Lung (tissue), 13 donors: ENCODE results near the gene KCNC4. TPM values are rescaled to one million over a fixed set of nuclear protein-coding genes. Genes with fewer than 3 reads are reported as not detected.

Experiments used
- ATAC-seq: fragments of 200-7000 bp; cut with Tn5 transposase; one replicate; pipeline ENCODE4 v1.9.1; 2020; ENCODE audit warnings: moderate number of reproducible peaks; ENCODE audit not compliant: insufficient read depth, low FRiP score
- DNase-seq, 3 donors: peaks; one replicate each; pipeline ENCODE4 v3.0.0-alpha.2; 2013 to 2017
- H3K27ac ChIP-seq, 2 donors: one replicate each; pipeline ENCODE4 v1.5.1; 2013; ENCODE audit warnings: mild to moderate bottlenecking in 2 of 2, moderate library complexity in 2 of 2, control low read depth in 1 of 2, inconsistent platforms in 1 of 2, low read depth in 1 of 2, low read length in 1 of 2
- H3K27me3 ChIP-seq, 3 donors: one replicate each; pipeline ENCODE4 v1.5.1; 2013; ENCODE audit warnings: low read length in 2 of 3; ENCODE audit not compliant: control insufficient read depth in 3 of 3, insufficient read depth in 3 of 3
- H3K36me3 ChIP-seq, 4 donors: one replicate each; pipeline ENCODE4 v1.5.1; 2013; ENCODE audit warnings: low read length in 4 of 4, mild to moderate bottlenecking in 1 of 4, moderate library complexity in 1 of 4; ENCODE audit not compliant: control insufficient read depth in 4 of 4, insufficient read depth in 4 of 4
- H3K4me1 ChIP-seq, 5 donors: one replicate each; pipeline ENCODE4 v1.5.1; 2013; ENCODE audit warnings: low read length in 5 of 5, mild to moderate bottlenecking in 2 of 5, moderate library complexity in 1 of 5; ENCODE audit not compliant: control insufficient read depth in 5 of 5, insufficient read depth in 5 of 5
- H3K4me3 ChIP-seq: one replicate; pipeline ENCODE4 v1.5.1; 2013; ENCODE audit warnings: mild to moderate bottlenecking, control low read depth, moderate library complexity
- H3K9ac ChIP-seq, 2 donors: one replicate each; pipeline ENCODE4 v1.5.1; 2013; ENCODE audit warnings: low read length in 2 of 2, control low read depth in 1 of 2; ENCODE audit not compliant: insufficient read depth in 1 of 2
- H3K9me3 ChIP-seq, 4 donors: one replicate each; pipeline ENCODE4 v1.5.1; 2013; ENCODE audit warnings: low read length in 3 of 4, mild to moderate bottlenecking in 1 of 4, moderate library complexity in 1 of 4; ENCODE audit not compliant: control insufficient read depth in 4 of 4, insufficient read depth in 3 of 4
- WGBS, 2 donors: extraction: QIAGEN DNeasy Blood & Tissue Kit; methylation state at CpG; one replicate each; pipeline ENCODE4 v1.1.7; 2013; 5-methylcytosine and 5-hydroxymethylcytosine counted together
- polyA plus RNA-seq, 2 donors: library from polyadenylated mRNA; stranded (reverse); fragments of 200-250 nt; gene quantifications; one replicate each; pipeline ENCODE4 v1.2.1, GENCODE V29; 2013
- small RNA-seq: library from RNA; depleted of rRNA; stranded (forward); fragments of <200 nt; gene quantifications from one replicate; pipeline ENCODE3, GENCODE V24; 2014; ENCODE audit warnings: low replicate concordance
- total RNA-seq, 2 donors: library from RNA; depleted of rRNA in 1 of 2; stranded (reverse); fragments of >200 nt in 1 of 2; gene quantifications; one replicate each; pipeline ENCODE4 v1.2.1, GENCODE V29; 2014 to 2021
- TF ChIP-seq, protein P1 (sequence below): IDR thresholded peaks from 2 replicates; pipeline ENCODE4 v1.5.1; 2012; ENCODE audit warnings: mild to moderate bottlenecking; ENCODE audit errors: control extremely low read depth, extremely low read depth
- donor health status: control.
- donor health status: control.
- donor health status: Bipolar disorder and iron deficiency.
- donor health status: healthy.
- donor health status: DM: yes; HTN: yes; CAD: no.

KCNC4 gene
- total and polyA plus RNA-seq, 4 donors = 3.1 to 9.2 (median 3.5) TPM

DNA sequence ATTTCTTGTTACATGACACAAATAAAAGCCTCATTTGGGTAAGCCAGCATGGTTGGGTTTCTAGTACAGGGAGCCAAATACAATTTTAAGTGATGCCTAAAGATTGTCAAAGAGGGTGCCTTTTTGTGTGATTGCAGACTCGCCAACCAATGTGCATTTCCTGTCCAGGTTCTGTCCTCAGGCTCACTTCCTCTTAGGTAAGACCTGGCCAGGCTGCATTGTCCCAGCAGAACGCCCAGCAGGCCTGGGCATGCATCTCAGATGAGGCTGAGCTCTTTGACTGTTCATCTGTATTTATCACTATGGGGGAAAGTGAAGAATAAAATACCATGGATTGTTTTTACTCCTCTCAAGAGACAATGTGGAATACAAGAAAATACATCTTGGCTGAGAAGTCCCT lies 49.7 kb downstream of the KCNC4 start:
- Histone ChIP-seq H3K9ac (no peak overlapping the region), H3K4me3 (no peak overlapping the region), H3K36me3 (no peaks in the 10 kb centered on the region), H3K9me3 (no peaks in the 10 kb centered on the region), H3K4me1 (peaks cover 0 to 3% (median 0%) of the 10 kb centered on the region in 5 donors), H3K27ac (no peak overlapping the region), H3K27me3 (peaks cover 0 to 16% (median 0%) of the 10 kb centered on the region in 3 donors)
- no peak for ATAC-seq
- no peak for DNase-seq
- 26 to 49% methylated on average over 2 of the region's 2 CpGs for WGBS, 2 donors
- TF ChIP-seq, protein P1, sequence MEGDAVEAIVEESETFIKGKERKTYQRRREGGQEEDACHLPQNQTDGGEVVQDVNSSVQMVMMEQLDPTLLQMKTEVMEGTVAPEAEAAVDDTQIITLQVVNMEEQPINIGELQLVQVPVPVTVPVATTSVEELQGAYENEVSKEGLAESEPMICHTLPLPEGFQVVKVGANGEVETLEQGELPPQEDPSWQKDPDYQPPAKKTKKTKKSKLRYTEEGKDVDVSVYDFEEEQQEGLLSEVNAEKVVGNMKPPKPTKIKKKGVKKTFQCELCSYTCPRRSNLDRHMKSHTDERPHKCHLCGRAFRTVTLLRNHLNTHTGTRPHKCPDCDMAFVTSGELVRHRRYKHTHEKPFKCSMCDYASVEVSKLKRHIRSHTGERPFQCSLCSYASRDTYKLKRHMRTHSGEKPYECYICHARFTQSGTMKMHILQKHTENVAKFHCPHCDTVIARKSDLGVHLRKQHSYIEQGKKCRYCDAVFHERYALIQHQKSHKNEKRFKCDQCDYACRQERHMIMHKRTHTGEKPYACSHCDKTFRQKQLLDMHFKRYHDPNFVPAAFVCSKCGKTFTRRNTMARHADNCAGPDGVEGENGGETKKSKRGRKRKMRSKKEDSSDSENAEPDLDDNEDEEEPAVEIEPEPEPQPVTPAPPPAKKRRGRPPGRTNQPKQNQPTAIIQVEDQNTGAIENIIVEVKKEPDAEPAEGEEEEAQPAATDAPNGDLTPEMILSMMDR = no peak

Small RNA genes lying within 50 kb of the gene (small RNA-seq; reads per million reads assigned to genes)
- not detected for gene AL137790.1

Other genes with a start within 250 kb of the KCNC4 start
- 10 to 100 TPM; 65.8 to 77.7 TPM for gene AHCYL1, start 225.5 kb upstream of the KCNC4 start, total RNA-seq
- gene AHCYL1, start 225.5 kb upstream of the KCNC4 start, polyA plus RNA-seq = 10 to 100 TPM; 44.4 to 46.8 TPM
- gene STRIP1, start 175.7 kb upstream of the KCNC4 start, total RNA-seq = 10 to 100 TPM; 36.1 to 68.2 TPM
- gene STRIP1, start 175.7 kb upstream of the KCNC4 start, polyA plus RNA-seq = 10 to 100 TPM; 11.7 to 20.8 TPM
- gene ALX3, start 139.6 kb upstream of the KCNC4 start, total RNA-seq = not detected
- under 1 TPM; 0.13 to 0.16 TPM for gene ALX3, start 139.6 kb upstream of the KCNC4 start, polyA plus RNA-seq
- not detected for gene UBL4B, start 97.9 kb upstream of the KCNC4 start, total RNA-seq
- gene UBL4B, start 97.9 kb upstream of the KCNC4 start, polyA plus RNA-seq = not detected
- under 1 TPM; 0.03 to 0.09 TPM for gene SLC6A17, start 59.8 kb upstream of the KCNC4 start, total RNA-seq
- gene SLC6A17, start 59.8 kb upstream of the KCNC4 start, polyA plus RNA-seq = under 1 TPM; 0.02 to 0.03 TPM
- 10 to 100 TPM; 25.5 to 55.4 TPM for gene RBM15, start 129.1 kb downstream of the KCNC4 start, total RNA-seq
- gene RBM15, start 129.1 kb downstream of the KCNC4 start, polyA plus RNA-seq = 1 to 10 TPM; 3.6 to 4.8 TPM
- gene SLC16A4, start 180.7 kb downstream of the KCNC4 start, total RNA-seq = 10 to 100 TPM in 1 of 2 donors, 1 to 10 TPM in 1; 6.8 to 12.0 TPM
- gene SLC16A4, start 180.7 kb downstream of the KCNC4 start, polyA plus RNA-seq = 1 to 10 TPM; 4.6 to 8.5 TPM
- gene LAMTOR5, start 197.4 kb downstream of the KCNC4 start, total RNA-seq = 100 to 1,000 TPM in 1 of 2 donors, 10 to 100 TPM in 1; 45.6 to 115 TPM
- gene LAMTOR5, start 197.4 kb downstream of the KCNC4 start, polyA plus RNA-seq = 100 to 1,000 TPM; 369 to 427 TPM
- gene PROK1, start 240.8 kb downstream of the KCNC4 start, total RNA-seq = not detected
- under 1 TPM; 0.05 to 0.22 TPM for gene PROK1, start 240.8 kb downstream of the KCNC4 start, polyA plus RNA-seq